Activated T-cell treated with anti-CD3 and anti-CD28 coated beads, Interleukin-2, amount 50 U/mL, for 24 hours (primary cell): ENCODE results near the gene CA14.
"Not testable (repeated sequence)": the region's sequence is repeated elsewhere in the genome, so short reads cannot be mapped to it uniquely, and the experiment has no call there.

Experiments used
- DNase-seq: peaks from one replicate; pipeline ENCODE4 v3.0.0-alpha.2; 2020
- H3K27ac Mint-ChIP-seq: 2 replicates; pipeline ENCODE4 v1.8.0; 2020; ENCODE audit warnings: mild to moderate bottlenecking, mixed read lengths
- H3K27me3 Mint-ChIP-seq: 2 replicates; pipeline ENCODE4 v1.8.0; 2020; ENCODE audit warnings: mixed read lengths
- H3K36me3 Mint-ChIP-seq: 2 replicates; pipeline ENCODE4 v1.8.0; 2020; ENCODE audit warnings: low read depth, mixed read lengths
- H3K4me1 Mint-ChIP-seq: 2 replicates; pipeline ENCODE4 v1.8.0; 2020; ENCODE audit warnings: low read depth, mixed read lengths
- H3K4me3 Mint-ChIP-seq: 2 replicates; pipeline ENCODE4 v1.8.0; 2020; ENCODE audit warnings: mild to moderate bottlenecking, moderate library complexity, mixed read lengths
- H3K9me3 Mint-ChIP-seq: 2 replicates; pipeline ENCODE4 v1.8.0; 2020; ENCODE audit warnings: mixed read lengths

The CA14 gene

GRCh38 chr1:150232921-150233320, 24.7 kb upstream of the CA14 start:
- Mint-ChIP-seq H3K4me1 (peaks cover 27% of the 10 kb centered on the region), H3K36me3 (peaks cover 55% of the 10 kb centered on the region)
- not testable (repeated sequence) for DNase-seq, H3K27me3 Mint-ChIP-seq, H3K4me3 Mint-ChIP-seq, H3K27ac Mint-ChIP-seq, H3K9me3 Mint-ChIP-seq

- Mint-ChIP-seq H3K4me3 (no peak overlapping the region), H3K9me3 (no peaks in the 10 kb centered on the region), H3K36me3 (peaks cover 49% of the 10 kb centered on the region), H3K27me3 (no peaks in the 10 kb centered on the region), H3K27ac (no peak overlapping the region), H3K4me1 (peaks cover 27% of the 10 kb centered on the region)
- DNase-seq: peak; percentile 64
Observed at GRCh38 chr1:150233359-150234308, 23.9 kb upstream of the CA14 start.

- H3K36me3 Mint-ChIP-seq: peaks cover 43% of the 10 kb centered on the region
- no peaks in the 10 kb centered on the region for H3K27me3 Mint-ChIP-seq
- DNase-seq: no peak
- H3K27ac Mint-ChIP-seq: no peak overlapping the region
- no peaks in the 10 kb centered on the region for H3K9me3 Mint-ChIP-seq
- H3K4me3 Mint-ChIP-seq: no peak overlapping the region
- peaks cover 24% of the 10 kb centered on the region for H3K4me1 Mint-ChIP-seq
Observed at GRCh38 chr1:150234309-150234565, 23.3 kb upstream of the CA14 start.

- H3K4me3 Mint-ChIP-seq: no peak overlapping the region
- H3K27ac Mint-ChIP-seq: no peak overlapping the region
- DNase-seq: peak; percentile 90
- no peaks in the 10 kb centered on the region for H3K27me3 Mint-ChIP-seq
- H3K36me3 Mint-ChIP-seq: peaks cover 39% of the 10 kb centered on the region
- H3K4me1 Mint-ChIP-seq: peaks cover 24% of the 10 kb centered on the region
- H3K9me3 Mint-ChIP-seq: no peaks in the 10 kb centered on the region
Observed at GRCh38 chr1:150234566-150235293, 22.8 kb upstream of the CA14 start.

- Mint-ChIP-seq H3K4me1 (peaks cover 24% of the 10 kb centered on the region), H3K4me3 (no peak overlapping the region), H3K27ac (no peak overlapping the region), H3K36me3 (peaks cover 34% of the 10 kb centered on the region), H3K27me3 (no peaks in the 10 kb centered on the region), H3K9me3 (no peaks in the 10 kb centered on the region)
- DNase-seq: no peak
Observed at GRCh38 chr1:150235294-150235851, 22.2 kb upstream of the CA14 start.

- Mint-ChIP-seq H3K27ac (no peak within 1 kb of the TSS), H3K36me3 (peaks cover 27% of the 10 kb centered on the region), H3K27me3 (no peaks in the 10 kb centered on the region), H3K4me3 (no peak within 1 kb of the TSS), H3K9me3 (no peaks in the 10 kb centered on the region), H3K4me1 (peaks cover 24% of the 10 kb centered on the region)
- peak; percentile 91 for DNase-seq
Observed at GRCh38 chr1:150235852-150236613, 21.5 kb upstream of the CA14 start, which contains the start of gene ANP32E. Gene ANP32E (minus strand): TSS chr1:150236112. CDS start chr1:150235786, 326 bp downstream.

- Mint-ChIP-seq H3K36me3 (peaks cover 21% of the 10 kb centered on the region), H3K4me1 (peaks cover 22% of the 10 kb centered on the region), H3K27ac (no peak overlapping the region), H3K9me3 (no peaks in the 10 kb centered on the region), H3K4me3 (no peak overlapping the region), H3K27me3 (no peaks in the 10 kb centered on the region)
- no peak for DNase-seq
Observed at GRCh38 chr1:150236614-150237100, 20.9 kb upstream of the CA14 start.

GRCh38 chr1:150237176-150237575, 20.4 kb upstream of the CA14 start:
- not testable (repeated sequence) for H3K27me3 Mint-ChIP-seq, DNase-seq, H3K27ac Mint-ChIP-seq, H3K4me3 Mint-ChIP-seq, H3K9me3 Mint-ChIP-seq
- Mint-ChIP-seq H3K36me3 (peaks cover 18% of the 10 kb centered on the region), H3K4me1 (peaks cover 20% of the 10 kb centered on the region)

GRCh38 chr1:150237746-150238145, 19.8 kb upstream of the CA14 start:
- Mint-ChIP-seq H3K36me3 (peaks cover 17% of the 10 kb centered on the region), H3K4me3 (no peak overlapping the region), H3K4me1 (peaks cover 18% of the 10 kb centered on the region), H3K27me3 (no peaks in the 10 kb centered on the region), H3K27ac (peak overlapping the region; percentile 40), H3K9me3 (no peaks in the 10 kb centered on the region)
- DNase-seq: no peak

- H3K4me3 Mint-ChIP-seq: no peak overlapping the region
- H3K27ac Mint-ChIP-seq: no peak overlapping the region
- H3K36me3 Mint-ChIP-seq: no peaks in the 10 kb centered on the region
- DNase-seq: no peak
- H3K27me3 Mint-ChIP-seq: no peaks in the 10 kb centered on the region
- H3K9me3 Mint-ChIP-seq: no peaks in the 10 kb centered on the region
- no peaks in the 10 kb centered on the region for H3K4me1 Mint-ChIP-seq
Observed at GRCh38 chr1:150243003-150243402, 14.6 kb upstream of the CA14 start.

- Mint-ChIP-seq H3K27ac (no peak overlapping the region), H3K4me3 (no peak overlapping the region), H3K36me3 (no peaks in the 10 kb centered on the region), H3K27me3 (peaks cover 7% of the 10 kb centered on the region), H3K4me1 (no peaks in the 10 kb centered on the region), H3K9me3 (no peaks in the 10 kb centered on the region)
- DNase-seq: no peak
Observed at GRCh38 chr1:150249936-150250335, 7.6 kb upstream of the CA14 start.

- DNase-seq: no peak
- no peak overlapping the region for H3K27ac Mint-ChIP-seq
- H3K27me3 Mint-ChIP-seq: peaks cover 40% of the 10 kb centered on the region
- H3K4me1 Mint-ChIP-seq: peaks cover 16% of the 10 kb centered on the region
- H3K9me3 Mint-ChIP-seq: no peaks in the 10 kb centered on the region
- H3K36me3 Mint-ChIP-seq: no peaks in the 10 kb centered on the region
- H3K4me3 Mint-ChIP-seq: peak overlapping the region; percentile 71
Observed at GRCh38 chr1:150256198-150256553, 1.4 kb upstream of the CA14 start.

- no peak overlapping the region for H3K27ac Mint-ChIP-seq
- no peaks in the 10 kb centered on the region for H3K9me3 Mint-ChIP-seq
- H3K4me3 Mint-ChIP-seq: no peak overlapping the region
- H3K27me3 Mint-ChIP-seq: peaks cover 40% of the 10 kb centered on the region
- peaks cover 16% of the 10 kb centered on the region for H3K4me1 Mint-ChIP-seq
- no peaks in the 10 kb centered on the region for H3K36me3 Mint-ChIP-seq
- DNase-seq: no peak
Observed at GRCh38 chr1:150256554-150257341, 826 bp upstream of the CA14 start.

GRCh38 chr1:150259217-150259616, 1.6 kb downstream of the CA14 start:
- H3K27ac Mint-ChIP-seq: no peak overlapping the region

More at GRCh38 chr1:150259217-150259616, 1.6 kb downstream of the CA14 start:
- H3K4me3 Mint-ChIP-seq: no peak overlapping the region
- H3K36me3 Mint-ChIP-seq: no peaks in the 10 kb centered on the region
- no peaks in the 10 kb centered on the region for H3K9me3 Mint-ChIP-seq
- H3K4me1 Mint-ChIP-seq: peaks cover 16% of the 10 kb centered on the region
- DNase-seq: no peak
- peaks cover 33% of the 10 kb centered on the region for H3K27me3 Mint-ChIP-seq
